Measurements from ENCODE around the gene SMPD3.
A peak's percentile ranks its signal among the peaks of the same experiment; 100 is the strongest.

Gene SMPD3

DNA sequence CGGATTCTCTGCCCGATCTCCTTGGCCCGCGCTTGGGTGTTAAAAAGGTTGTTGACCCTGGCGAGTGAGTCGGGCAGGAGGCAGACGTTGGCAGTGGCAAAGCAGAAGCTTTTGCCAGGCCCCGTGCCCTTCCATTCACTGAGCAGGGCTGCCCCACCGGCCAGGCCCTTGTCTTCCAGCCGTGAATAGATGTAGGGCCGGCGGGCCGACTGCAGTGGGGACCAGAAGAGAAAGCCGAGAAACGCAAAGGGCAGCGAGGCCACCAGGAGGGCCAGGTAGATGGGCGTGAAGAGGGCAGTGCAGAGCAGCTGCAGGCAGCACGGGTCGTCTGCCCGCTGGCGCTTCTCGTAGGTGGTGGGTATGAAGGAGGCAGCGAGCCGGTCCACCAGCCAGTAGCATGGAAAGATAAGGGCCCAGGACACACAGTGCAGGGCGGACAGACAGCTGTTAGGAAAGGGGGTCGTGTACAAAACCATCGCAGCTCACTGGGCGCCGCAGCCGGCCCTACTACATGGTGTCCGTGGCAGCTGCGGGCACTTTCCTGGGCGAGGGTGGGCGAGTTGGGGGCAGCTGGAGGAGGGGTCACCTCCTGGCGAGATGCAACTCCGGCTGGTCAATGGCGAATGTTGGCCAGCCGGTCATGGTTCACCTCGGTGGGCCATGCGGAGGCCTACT lies 76.5 kb downstream of the SMPD3 start:
- DNase-seq (ENCODE audit: extremely low read depth in 1 of 2, low read depth in 1 of 2), result no peak

DNA sequence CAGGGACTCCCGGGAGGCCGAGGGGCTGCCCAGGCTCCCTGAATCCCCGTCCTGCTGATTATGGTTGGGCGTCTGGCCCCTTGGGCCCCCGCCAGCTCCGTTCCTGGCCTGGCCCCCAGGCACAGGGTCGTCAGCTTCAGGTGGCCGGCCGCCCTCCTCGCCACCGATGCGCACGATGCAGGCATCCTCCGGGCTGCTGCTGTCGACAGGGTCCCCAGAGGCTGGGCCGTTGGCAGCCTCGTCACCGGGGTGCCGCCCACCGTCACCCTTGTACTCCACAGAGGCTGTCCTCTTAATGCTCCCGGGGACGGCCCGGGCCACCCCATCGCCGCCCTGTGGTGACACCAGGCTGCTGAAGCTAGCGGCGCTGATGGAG lies 77.0 kb downstream of the SMPD3 start:
- no peak for DNase-seq (ENCODE audit: extremely low read depth in 1 of 2, low read depth in 1 of 2)

DNA sequence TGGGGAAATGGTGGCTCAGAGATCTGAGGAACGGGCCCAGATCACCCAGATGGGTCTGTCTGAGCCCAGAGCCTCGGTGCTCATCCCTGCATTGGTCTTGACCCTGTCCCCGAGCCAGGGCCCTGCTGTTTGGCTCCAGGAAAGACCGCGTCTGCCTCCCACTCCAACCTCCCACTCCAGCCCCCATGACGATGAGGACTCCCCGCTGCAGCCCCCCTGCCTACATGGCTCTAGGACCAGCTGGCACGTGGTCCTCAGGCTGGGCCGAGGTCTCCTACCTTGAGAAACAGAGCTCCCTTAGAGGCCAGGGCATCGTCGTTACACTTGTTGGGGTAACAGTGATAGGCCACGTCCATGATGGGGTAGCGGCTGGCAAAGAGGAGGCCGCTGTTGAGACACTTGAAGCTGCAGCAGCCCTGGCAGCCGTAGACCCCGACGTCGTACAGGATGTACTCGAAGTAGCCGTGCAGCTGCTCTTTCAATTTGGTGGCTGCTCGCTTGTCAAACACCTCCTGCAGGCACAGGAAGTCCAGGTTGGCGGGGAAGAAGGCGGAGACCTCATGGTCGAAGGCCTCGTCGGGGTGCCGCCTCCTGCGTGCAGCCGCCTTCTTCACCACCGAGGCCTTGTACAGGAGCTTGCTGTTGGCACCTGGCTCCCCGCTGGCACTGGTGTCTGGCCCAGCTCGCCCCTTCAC lies 77.6 kb downstream of the SMPD3 start:
- DNase-seq (ENCODE audit: extremely low read depth in 1 of 2, low read depth in 1 of 2), result no peak

DNA sequence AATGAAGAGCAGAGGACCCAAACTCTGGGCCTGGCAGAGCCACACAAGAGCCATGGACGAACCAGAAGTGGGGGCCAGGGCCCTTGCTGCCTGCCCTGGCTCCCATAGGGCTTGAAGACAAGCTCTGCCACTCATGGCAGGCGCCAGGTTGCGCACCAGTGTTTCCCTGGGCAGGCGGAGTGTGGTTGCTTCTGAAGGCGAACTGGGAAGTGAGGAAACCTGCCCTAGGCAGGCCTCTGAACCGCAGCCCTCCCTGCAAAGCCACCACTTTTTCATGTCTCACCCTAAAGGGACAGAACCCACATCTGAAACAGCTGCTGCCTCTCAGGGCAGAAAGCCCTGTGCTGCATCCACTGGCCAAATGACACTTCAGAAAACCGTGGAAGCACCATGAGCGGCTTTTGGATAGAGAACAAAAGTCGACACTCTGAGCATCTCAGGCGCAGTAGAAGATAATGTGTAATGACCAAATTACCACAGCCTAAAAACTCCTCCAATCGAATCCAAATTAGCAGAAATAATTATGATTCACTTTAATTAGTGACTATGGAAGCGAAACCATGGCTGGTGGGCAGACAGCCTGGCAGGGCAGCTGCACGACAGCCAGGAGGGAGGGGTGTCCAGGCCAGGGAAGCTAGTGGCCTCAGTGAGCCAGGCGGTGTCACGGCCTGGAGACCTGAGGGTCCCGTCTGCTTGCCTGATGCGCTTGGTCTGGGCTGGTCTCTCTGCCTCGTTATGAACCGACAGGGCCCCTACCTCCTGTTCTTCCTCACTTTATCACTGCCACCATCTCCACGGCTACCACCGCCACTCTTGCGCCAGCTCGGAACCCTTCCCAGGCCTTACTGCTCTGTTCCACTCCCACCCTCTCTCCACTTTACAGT lies 78.4 kb downstream of the SMPD3 start:
- peak; percentile 28 to 55 for DNase-seq (ENCODE audit: extremely low read depth in 1 of 2, low read depth in 1 of 2)

DNA sequence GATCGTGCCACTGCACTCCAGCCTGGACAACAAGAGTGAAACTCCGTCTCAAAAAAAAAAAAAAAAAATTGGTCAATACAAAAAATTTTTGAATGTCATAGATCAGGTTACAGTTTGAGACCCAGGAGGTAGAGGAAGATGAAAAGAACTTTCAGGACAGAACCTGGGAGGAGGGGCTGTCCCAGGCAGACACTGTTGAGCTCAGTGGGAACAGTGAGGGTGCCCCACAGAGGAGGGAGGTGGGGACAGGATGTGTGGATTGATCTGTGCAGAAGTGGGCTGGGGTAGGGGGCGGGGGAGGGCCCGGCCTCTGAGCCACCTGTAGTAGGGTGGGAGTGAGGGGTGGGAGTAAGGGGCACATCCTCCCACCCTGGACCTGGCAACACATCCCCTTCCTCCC lies 79.1 kb downstream of the SMPD3 start:
- DNase-seq (ENCODE audit: extremely low read depth in 1 of 2, low read depth in 1 of 2), result no peak

DNA sequence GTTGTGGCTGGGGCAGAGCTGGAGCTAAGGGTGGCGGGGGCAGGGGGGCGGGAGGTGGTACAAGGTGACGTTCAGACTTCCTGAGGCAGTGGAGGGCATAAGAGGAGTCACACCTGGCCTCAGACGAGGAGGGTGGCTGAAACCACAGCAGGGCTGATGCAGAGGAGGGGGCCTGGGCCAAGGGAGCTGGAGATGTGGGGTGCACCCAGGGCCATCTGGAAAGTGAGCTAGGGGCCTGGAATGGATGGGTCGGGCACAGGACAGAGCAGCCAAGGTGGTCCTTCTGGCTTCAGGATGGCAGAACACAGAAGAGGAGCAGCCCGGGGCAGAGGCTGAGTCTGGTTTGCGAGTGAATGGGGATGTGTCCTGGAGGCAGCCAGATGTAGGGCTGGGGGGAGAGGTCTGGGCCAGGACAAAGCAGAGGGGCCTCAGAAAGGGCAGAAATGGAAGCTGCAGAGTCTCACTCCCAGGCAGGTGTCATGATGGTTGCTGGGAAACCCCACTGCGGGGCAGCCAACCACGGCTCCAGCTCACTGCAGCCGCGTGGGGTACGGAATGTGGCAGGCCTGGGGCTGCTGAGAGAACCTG lies 79.9 kb downstream of the SMPD3 start:
- DNase-seq (ENCODE audit: extremely low read depth in 1 of 2, low read depth in 1 of 2), result no peak

DNA sequence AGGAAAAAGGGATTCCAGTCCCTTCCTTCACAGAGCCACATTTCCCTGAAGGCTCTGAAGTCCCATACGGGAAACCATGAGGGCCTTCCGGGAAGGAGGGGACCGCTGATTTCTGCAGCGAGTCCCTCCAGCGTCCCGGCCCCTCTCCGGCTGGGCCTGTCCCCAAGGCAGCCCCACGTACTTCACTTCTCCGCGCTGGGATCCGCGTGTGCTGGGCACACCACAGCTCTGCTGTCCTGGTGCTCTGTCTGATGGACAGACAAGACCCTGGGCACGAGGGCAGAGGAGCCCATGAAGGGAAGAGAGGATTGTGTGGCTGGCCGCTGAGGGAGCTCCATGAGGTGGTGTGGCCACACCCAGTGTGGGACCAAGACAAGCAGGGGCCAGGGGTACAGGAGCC lies 80.4 kb downstream of the SMPD3 start:
- DNase-seq (ENCODE audit: extremely low read depth in 1 of 2, low read depth in 1 of 2), result no peak

DNA sequence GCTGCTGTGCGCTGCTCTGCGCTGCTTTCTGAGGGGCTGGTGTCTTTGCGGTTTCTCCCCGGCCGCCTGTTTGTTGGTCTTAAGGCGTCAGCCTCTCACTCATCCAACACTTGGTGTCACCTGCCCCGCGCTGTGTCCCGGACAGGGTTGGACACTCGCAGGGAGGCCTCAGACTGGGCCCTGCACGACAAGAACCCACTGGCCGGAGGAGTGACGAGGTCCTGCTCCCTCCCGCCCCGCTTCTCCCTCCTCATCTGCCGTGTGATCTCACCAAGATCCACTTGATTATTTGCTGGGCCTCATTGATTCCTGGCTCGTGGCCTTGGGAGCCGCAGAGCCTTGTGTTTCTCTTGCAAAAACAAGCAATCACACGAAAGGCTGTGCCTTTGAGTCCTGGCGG lies 80.9 kb downstream of the SMPD3 start:
- no peak for DNase-seq (ENCODE audit: extremely low read depth in 1 of 2, low read depth in 1 of 2)

DNA sequence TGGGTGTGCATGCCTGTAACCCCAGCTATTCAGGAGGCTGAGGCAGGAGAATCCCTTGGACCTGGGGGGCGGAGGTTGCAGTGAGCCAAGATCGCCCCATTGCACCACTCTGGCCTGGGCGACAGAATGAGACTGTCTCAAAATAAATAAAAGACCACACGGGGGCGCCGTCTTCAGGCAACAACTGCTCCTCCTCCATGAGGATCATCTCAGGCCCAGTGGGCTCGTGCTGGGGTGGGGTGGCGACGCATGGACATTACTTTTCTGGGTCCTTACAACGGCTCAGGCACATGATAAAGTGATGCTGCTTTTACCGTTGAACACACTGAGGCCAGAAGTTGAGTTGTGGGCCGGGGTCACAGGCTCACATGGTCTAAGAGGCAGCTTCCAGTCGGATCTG lies 81.3 kb downstream of the SMPD3 start:
- DNase-seq (ENCODE audit: extremely low read depth in 1 of 2, low read depth in 1 of 2), result no peak

DNA sequence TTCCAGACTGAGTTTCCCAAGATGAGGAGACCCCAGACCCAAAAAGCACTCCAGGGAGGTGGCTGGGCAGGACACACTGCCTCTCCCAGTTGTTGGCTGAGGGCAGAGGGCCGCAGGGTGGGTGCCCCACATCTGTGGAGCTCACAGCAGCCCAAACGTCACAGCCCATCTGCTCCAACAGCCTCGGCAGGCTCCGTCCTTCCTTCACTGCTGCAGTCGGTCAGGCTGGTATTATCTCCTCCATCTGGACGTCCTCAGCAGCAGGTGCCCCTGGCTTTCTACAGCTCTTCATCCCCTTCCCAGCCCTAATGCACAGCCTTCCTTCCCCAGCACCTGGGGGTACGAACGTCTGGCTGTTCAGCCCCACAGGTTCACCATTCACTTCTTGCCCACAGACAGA lies 82.2 kb downstream of the SMPD3 start:
- DNase-seq (ENCODE audit: extremely low read depth in 1 of 2, low read depth in 1 of 2), result no peak

DNA sequence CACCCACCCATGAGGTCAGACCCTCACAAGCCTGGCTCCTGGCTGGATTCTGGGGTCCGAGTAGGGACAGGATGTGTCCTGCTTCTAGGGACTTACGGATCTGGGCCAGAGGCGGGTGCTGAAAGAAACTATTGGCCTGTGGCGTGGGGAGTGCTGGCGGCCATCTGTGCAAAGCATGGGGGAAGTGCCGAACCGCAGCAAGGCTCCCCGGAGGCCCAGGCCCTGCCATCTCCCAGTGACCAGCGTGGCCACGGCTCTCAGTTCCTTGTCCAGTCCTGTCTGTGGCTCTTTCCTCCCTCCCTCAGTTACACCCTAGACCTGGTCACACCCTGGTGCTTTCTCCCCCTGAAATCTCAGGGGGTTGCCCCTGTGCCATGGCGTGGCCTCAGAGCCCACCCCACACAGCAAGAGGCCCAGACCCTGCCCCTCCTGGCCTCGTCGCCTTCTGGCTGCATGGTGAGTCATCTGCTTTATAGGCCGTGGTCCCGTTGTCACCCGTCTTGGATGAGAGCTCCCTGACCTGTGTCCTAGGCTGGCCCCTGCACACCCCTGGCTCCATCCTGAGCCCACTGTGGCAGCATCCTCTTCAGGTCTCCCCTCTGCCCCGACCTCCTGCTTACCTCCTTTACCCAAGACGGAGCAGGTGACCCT lies 83.0 kb downstream of the SMPD3 start:
- DNase-seq (ENCODE audit: extremely low read depth in 1 of 2, low read depth in 1 of 2), result no peak

DNA sequence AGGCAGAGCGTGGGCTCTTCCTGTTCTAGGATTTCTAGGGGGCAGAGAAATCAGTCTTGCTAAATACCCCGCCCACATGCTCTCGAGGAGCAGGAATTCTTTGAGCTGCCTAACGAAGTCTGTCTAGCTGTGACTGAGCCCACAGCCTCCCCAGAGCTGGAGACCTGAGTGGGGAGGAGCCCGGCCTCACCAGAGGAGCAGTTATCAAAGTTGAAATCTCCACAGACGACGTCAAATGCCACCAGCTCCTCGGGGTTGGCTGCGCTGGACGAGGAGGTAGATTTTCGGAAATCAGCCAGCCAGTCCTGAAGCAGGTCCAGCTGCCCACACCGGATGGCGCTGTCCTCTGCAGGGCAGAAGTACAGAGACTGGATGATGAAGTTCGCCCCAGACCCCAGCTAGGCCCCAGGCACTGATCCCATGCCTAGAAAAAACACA lies 83.7 kb downstream of the SMPD3 start:
- DNase-seq (ENCODE audit: extremely low read depth in 1 of 2, low read depth in 1 of 2), result no peak

DNA sequence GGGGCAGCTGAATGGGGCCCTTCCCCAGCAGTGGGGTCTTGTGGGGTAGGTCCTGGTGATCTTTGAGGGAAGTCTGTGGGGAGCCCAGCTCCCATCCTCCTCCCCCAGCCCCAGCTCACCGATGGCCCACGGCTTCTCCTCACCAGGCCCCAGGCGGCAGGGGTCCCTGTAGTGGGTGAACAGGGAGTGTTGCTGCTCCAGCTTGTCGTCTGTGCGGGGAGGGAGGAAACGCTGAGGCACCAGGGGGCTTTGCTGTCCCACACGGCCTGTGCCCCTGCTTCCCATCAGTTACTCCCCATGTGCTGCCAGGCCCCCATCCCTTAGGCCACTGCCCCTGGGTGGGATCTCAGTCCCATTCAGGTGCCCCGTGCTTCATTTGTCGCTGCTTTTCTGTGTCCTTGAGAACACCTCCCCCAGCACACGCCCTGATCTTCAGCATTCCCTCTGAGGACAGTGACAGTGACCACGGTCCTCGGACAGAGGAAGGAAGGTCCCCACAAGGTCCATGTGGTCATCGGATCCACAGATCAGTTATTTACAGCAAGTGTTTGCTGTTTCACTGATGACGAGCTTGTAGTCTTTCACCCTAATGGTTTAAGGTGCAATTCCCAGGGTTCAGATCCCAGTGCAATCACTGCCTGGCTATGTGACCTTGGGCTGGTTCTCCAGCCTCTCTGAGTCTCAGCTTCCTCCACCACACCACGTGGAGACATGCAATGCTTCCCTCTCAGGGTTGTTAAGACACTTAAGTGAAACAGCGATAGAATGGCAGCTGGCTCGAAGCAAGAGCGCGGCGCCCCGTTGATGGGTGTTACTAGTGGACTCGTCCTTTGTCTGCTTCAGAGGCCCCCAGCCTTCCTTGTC lies 84.4 kb downstream of the SMPD3 start:
- no peak for DNase-seq (ENCODE audit: extremely low read depth in 1 of 2, low read depth in 1 of 2)

DNA sequence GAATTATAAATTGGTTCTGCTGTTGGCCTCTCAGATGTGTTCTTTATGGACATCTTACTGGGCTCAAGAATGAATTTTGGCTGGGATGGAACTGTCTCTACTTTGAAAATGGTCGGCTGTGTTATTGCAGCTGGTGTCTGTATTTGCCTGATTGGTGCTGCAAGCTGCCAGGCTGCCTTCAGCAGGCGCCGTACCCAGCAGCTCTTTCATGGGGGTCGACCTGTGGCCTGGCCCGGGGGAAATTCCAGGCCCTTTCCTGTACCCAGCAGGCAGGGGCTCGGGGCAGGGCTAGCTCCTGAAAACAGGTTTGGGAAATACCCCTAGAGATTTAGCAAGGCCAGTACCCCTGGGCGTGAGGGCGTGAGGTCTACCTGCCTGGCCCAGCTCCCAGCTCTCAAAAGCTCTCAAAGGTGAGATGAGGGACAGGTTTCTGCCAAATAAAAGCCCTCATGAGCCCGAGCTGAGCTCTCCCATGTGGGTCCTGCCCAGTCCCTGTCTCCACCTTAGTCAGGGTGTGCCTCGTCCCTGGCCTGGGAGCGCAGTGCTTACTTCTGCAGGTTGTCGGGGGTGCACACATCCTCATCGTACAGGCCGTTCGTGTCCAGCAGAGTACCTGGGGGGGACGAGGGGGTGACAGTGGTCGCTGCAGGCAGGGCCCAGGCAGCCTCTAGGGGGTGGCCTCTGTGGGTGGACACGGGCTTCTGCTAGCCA lies 85.2 kb downstream of the SMPD3 start:
- no peak for DNase-seq (ENCODE audit: extremely low read depth in 1 of 2, low read depth in 1 of 2)

DNA sequence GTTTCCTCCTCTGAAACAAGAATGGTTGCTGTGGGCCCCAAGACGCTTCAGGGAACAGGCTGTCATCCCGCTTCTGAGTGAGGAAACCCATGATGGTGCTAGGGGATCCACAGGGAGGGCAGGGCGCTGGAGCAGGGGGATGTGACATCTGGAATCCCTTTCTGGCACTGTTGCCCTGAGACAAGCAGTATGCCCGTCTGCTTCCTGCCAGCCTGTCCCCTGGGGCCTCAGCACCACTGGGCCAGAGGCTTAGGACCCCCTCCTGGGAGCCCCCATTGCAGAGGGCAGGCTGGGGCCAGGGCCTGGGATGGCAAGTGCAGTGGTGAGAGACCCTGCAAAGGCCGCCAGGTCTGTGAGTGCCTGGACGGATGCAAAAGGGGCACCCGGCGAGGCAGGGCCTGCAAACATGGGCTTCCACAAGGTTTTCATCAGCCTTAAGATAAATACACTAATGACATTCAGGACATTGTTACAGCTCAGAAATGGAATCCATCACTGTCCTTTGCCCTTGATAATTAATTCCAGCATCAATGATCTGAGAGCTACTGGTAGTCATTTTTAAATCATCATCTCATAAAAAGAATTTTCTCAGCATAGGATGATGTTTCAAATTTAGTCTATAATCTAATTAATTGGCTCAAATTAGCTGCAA lies 85.9 kb downstream of the SMPD3 start:
- no peak for DNase-seq (ENCODE audit: extremely low read depth in 1 of 2, low read depth in 1 of 2)

DNA sequence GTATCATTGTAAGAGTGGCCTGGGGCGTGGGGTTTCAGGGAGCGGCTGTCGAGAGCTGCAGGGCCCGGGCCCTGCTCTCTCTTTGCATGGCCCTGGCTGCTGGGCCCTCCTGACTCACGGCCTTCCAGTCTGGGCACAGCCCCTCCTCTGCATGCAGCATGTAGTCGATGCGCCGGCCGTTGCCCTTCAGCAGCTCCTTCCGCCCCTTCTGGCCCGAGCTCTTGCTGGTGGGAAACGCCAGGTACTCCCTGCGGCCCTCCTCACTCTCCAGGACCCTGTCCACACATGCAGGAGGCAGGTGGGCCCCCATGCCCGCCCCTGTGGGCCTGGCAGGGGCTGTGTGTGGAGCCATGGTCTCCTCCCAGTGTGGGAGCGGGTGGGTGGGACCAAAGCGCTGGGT lies 86.8 kb downstream of the SMPD3 start:
- no peak for DNase-seq (ENCODE audit: extremely low read depth in 1 of 2, low read depth in 1 of 2)

DNA sequence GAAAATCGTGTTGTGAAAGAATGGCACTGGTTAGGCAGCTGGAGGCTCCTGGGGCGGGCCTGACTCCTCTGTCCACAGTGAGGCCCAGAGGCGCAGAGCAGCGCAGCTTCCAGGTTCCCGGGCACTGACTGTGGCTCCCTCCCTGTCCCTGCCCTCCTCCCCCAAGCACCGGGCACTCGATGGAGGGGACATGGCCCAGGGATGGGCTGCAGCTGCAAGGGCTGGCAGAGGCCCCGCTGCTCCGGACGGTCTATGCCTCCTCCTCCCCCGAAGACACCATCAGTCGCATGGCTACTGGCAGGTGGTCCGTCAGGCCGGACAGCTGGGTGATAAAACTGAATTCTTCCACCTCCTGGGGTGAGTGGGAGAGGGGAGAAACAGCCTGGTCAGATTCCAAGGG lies 87.4 kb downstream of the SMPD3 start:
- DNase-seq (ENCODE audit: extremely low read depth in 1 of 2, low read depth in 1 of 2), result no peak

DNA sequence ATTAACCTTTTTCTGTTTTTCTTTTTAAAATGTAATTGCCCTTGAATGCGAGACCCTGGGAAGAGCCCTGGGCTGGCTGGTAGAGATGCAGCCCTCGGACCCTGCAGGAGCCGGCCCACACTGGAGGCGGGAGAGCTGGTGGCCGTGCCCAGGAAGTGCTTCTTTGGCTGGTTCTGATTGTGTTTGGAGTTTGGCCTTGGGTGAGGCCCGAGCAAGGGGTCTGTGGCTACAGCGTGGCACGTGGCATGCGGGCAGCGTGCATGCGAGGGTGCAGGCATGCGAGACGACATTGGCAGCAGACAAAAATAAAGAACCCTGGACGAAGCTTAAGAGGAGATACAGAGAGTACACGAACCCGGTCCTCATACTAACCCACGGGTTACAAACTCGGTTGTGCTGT lies 87.8 kb downstream of the SMPD3 start:
- no peak for DNase-seq (ENCODE audit: extremely low read depth in 1 of 2, low read depth in 1 of 2)

Measured in stimulated activated CD8-positive, alpha-beta memory T cell treated with anti-CD3 and anti-CD28 coated beads, Interleukin-7, amount 100 ng/mL, for 48 hours (primary cell).